Natural killer cell (primary cell): ENCODE measurements around the gene ST3GAL4. TPM values are rescaled to one million over a fixed set of nuclear protein-coding genes. Genes with fewer than 3 reads are reported as not detected.
A peak's percentile ranks its signal among the peaks of the same experiment; 100 is the strongest.

ENCODE experiments used
- ATAC-seq, 3 donors: fragments of 150-1000 bp in 2 of 3; fragments of 200-7000 bp in 1 of 3; cut with Tn5 transposase; 1 replicate in 1 of 3; 2 replicates in 2 of 3; pipeline ENCODE4 v1.10.0; 2021; ENCODE audit warnings: mild to moderate bottlenecking in 2 of 3, moderate library complexity in 2 of 3
- DNase-seq, 2 donors: peaks; one replicate each; pipeline versions ENCODE4 v3.0.0 to v3.0.0-alpha.2; 2013 to 2021; ENCODE audit warnings: mixed read lengths in 1 of 2
- H3K27ac ChIP-seq: one replicate; pipeline ENCODE4 v1.5.1; 2013; ENCODE audit warnings: mild to moderate bottlenecking, low read length
- H3K27me3 ChIP-seq: one replicate; pipeline ENCODE4 v1.6.1; 2013; ENCODE audit warnings: low read length; ENCODE audit not compliant: control insufficient read depth, insufficient read depth
- H3K36me3 ChIP-seq: one replicate; pipeline ENCODE4 v1.6.1; 2013; ENCODE audit warnings: low read length; ENCODE audit not compliant: control insufficient read depth, insufficient read depth
- H3K4me1 ChIP-seq: one replicate; pipeline ENCODE4 v1.6.1; 2013; ENCODE audit warnings: low read length; ENCODE audit not compliant: control insufficient read depth, insufficient read depth
- H3K4me3 ChIP-seq: one replicate; pipeline ENCODE4 v1.5.1; 2013; ENCODE audit warnings: low read length
- H3K9me3 ChIP-seq: one replicate; pipeline ENCODE4 v1.6.1; 2013; ENCODE audit warnings: low read length; ENCODE audit not compliant: control insufficient read depth, insufficient read depth
- H3K27ac Mint-ChIP-seq, 2 donors: one replicate each; pipeline ENCODE4 v1.8.0; 2022; ENCODE audit warnings: mild to moderate bottlenecking in 2 of 2, mixed read lengths in 2 of 2, moderate library complexity in 1 of 2
- H3K27me3 Mint-ChIP-seq, 2 donors: one replicate each; pipeline ENCODE4 v1.8.0; 2022; ENCODE audit warnings: low read depth in 2 of 2, mixed read lengths in 2 of 2
- H3K36me3 Mint-ChIP-seq: one replicate; pipeline ENCODE4 v1.8.0; 2022; ENCODE audit warnings: mixed read lengths
- H3K4me1 Mint-ChIP-seq, 2 donors: one replicate each; pipeline ENCODE4 v1.8.0; 2022; ENCODE audit warnings: mixed read lengths in 2 of 2
- H3K4me3 Mint-ChIP-seq: one replicate; pipeline ENCODE4 v1.8.0; 2022; ENCODE audit warnings: mild to moderate bottlenecking, moderate library complexity, mixed read lengths
- H3K9me3 Mint-ChIP-seq, 2 donors: one replicate each; pipeline ENCODE4 v1.8.0; 2022; ENCODE audit warnings: mixed read lengths in 2 of 2
- CTCF ChIP-seq: fragments of 200-600 bp; IDR thresholded peaks from one replicate; pipeline ENCODE4 v1.8.0; 2022; ENCODE audit warnings: antibody characterized with exemption
- WGBS: methylation state at CpG from one replicate; pipeline ENCODE4 v1.1.7; 2013; ENCODE audit warnings: missing lambda C conversion rate; ENCODE audit not compliant: insufficient coverage; 5-methylcytosine and 5-hydroxymethylcytosine counted together
- intact Hi-C: fragments of 100-400 bp; cut with micrococcal nuclease; formaldehyde crosslinking; loops from one replicate; pipeline ENCODE4 v1.14.2; 2022
- total RNA-seq, 4 donors: library from RNA; stranded (reverse); fragments of 120-200 nt in 1 of 4; gene quantifications; one replicate each; pipeline versions ENCODE4 v1.2.3 to v1.2.4, GENCODE V29; 2013 to 2022

Gene ST3GAL4
- total RNA-seq, 3 donors from 2014 or later (not counting 1 experiment from before 2014, with no cell fraction given) = 43.3 to 57.6 (median 47.3) TPM

DNA sequence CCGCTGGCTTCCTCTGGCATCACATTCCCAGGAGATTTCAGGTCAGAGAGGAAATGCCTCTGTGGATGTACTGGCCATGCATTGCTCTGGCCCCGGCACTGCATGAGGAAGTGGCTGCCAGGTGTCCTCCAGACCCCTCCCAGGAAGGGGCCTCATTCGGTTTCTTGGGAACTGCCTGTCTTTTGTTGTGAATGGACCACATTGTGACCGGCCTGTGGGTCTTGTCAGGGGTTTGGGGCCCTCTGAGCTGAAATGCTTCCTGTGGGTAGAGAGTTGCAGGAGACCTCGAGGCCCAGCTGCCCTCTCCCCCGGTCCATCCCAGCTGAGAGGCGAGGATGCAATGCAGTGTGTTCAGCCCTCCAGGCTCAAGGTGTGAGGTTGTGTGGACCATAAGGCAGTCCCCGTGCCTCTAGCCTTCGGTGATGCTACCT lies 18.8 kb upstream of the ST3GAL4 start:
- intact Hi-C loops = no loop called here
- TF ChIP-seq CTCF = no peak
- no peaks in the 10 kb centered on the region for H3K36me3 Mint-ChIP-seq
- peak overlapping the region; percentile 88 to 97 for H3K27ac Mint-ChIP-seq
- ATAC-seq = no peak
- peaks cover 60 to 66% of the 10 kb centered on the region in 2 donors for H3K4me1 Mint-ChIP-seq
- 45% methylated on average over 9 of the region's 9 CpGs for WGBS
- H3K4me3 ChIP-seq = no peak overlapping the region
- DNase-seq = no peak
- H3K27me3 ChIP-seq = no peaks in the 10 kb centered on the region
- H3K27me3 Mint-ChIP-seq = no peaks in the 10 kb centered on the region
- peak overlapping the region; percentile 72 for H3K27ac ChIP-seq
- peaks cover 56% of the 10 kb centered on the region for H3K4me1 ChIP-seq
- peaks cover 19% of the 10 kb centered on the region for H3K36me3 ChIP-seq
- no peak overlapping the region for H3K4me3 Mint-ChIP-seq
- H3K9me3 ChIP-seq = no peaks in the 10 kb centered on the region
- no peaks in the 10 kb centered on the region for H3K9me3 Mint-ChIP-seq

GRCh38 chr11:126337126-126337473 lies 18.4 kb upstream of the ST3GAL4 start:
- Mint-ChIP-seq H3K4me1 (peaks cover 58 to 65% of the 10 kb centered on the region in 2 donors), H3K36me3 (no peaks in the 10 kb centered on the region), H3K27me3 (no peaks in the 10 kb centered on the region), H3K27ac (peak overlapping the region; percentile 88 to 97), H3K9me3 (no peaks in the 10 kb centered on the region), H3K4me3 (no peak overlapping the region)
- Histone ChIP-seq H3K27ac (peak overlapping the region; percentile 72), H3K4me1 (peaks cover 51% of the 10 kb centered on the region), H3K36me3 (peaks cover 22% of the 10 kb centered on the region), H3K9me3 (no peaks in the 10 kb centered on the region), H3K27me3 (no peaks in the 10 kb centered on the region), H3K4me3 (no peak overlapping the region)
- DNase-seq (no peak), ATAC-seq (no peak)
- TF ChIP-seq CTCF = no peak
- intact Hi-C loops = no loop called here
- WGBS = 67% methylated on average over 2 of the region's 4 CpGs

- ATAC-seq (no peak), DNase-seq (no peak)
- H3K36me3 Mint-ChIP-seq = no peaks in the 10 kb centered on the region
- H3K4me1 Mint-ChIP-seq = peaks cover 52 to 65% of the 10 kb centered on the region in 2 donors
- no peak for TF ChIP-seq CTCF
- no peaks in the 10 kb centered on the region for H3K9me3 ChIP-seq
- H3K27me3 Mint-ChIP-seq = no peaks in the 10 kb centered on the region
- WGBS = 94% methylated on average over 15 of the region's 15 CpGs
- no peak overlapping the region for H3K4me3 Mint-ChIP-seq
- H3K27ac ChIP-seq = peak overlapping the region; percentile 72
- H3K27ac Mint-ChIP-seq = peak overlapping the region; percentile 88 to 97
- H3K4me3 ChIP-seq = no peak overlapping the region
- no peaks in the 10 kb centered on the region for H3K9me3 Mint-ChIP-seq
- intact Hi-C loops = no loop called here
- peaks cover 26% of the 10 kb centered on the region for H3K36me3 ChIP-seq
- no peaks in the 10 kb centered on the region for H3K27me3 ChIP-seq
- peaks cover 46% of the 10 kb centered on the region for H3K4me1 ChIP-seq
These were observed 17.8 kb upstream of the ST3GAL4 start for GRCh38 chr11:126337474-126338241.
